Progenitor cell of endocrine pancreas (in vitro differentiated cells): ENCODE data around the gene ABCC3. TPM values are rescaled to one million over a fixed set of nuclear protein-coding genes. Genes with fewer than 3 reads are reported as not detected.
A peak's percentile ranks its signal among the peaks of the same experiment; 100 is the strongest.

Experiments used
- DNase-seq: peaks from one replicate; pipeline ENCODE4 v3.0.0; 2021; ENCODE audit warnings: low spot score; ENCODE audit not compliant: unreplicated experiment
- H3K27ac Mint-ChIP-seq: 2 replicates; pipeline ENCODE4 v1.8.0; 2021; ENCODE audit warnings: mild to moderate bottlenecking, moderate library complexity, mixed read lengths
- H3K27me3 Mint-ChIP-seq: 2 replicates; pipeline ENCODE4 v1.8.0; 2021; ENCODE audit warnings: mixed read lengths
- H3K36me3 Mint-ChIP-seq: 2 replicates; pipeline ENCODE4 v1.8.0; 2022; ENCODE audit warnings: mixed read lengths; ENCODE audit not compliant: insufficient read depth
- H3K4me1 Mint-ChIP-seq: 2 replicates; pipeline ENCODE4 v1.8.0; 2021; ENCODE audit warnings: low read depth, mixed read lengths
- H3K4me3 Mint-ChIP-seq: 2 replicates; pipeline ENCODE4 v1.8.0; 2021; ENCODE audit warnings: low read depth, mild to moderate bottlenecking, moderate library complexity, mixed read lengths
- H3K9me3 Mint-ChIP-seq: 2 replicates; pipeline ENCODE4 v1.8.0; 2021; ENCODE audit warnings: low read depth, mixed read lengths
- CTCF ChIP-seq: fragments of 200-600 bp; sonication (generic); IDR thresholded peaks from one replicate; pipeline ENCODE4 v1.5.0; 2021; ENCODE audit warnings: antibody characterized with exemption, mild to moderate bottlenecking; ENCODE audit not compliant: unreplicated experiment
- total RNA-seq: library from RNA; stranded (reverse); gene quantifications from 2 replicates; pipeline ENCODE4 v1.2.1, GENCODE V29; 2021

Gene ABCC3
- total RNA-seq, 1 donor from 2014 or later, result 1.6 TPM

GRCh38 chr17:50587571-50587970 is 47.1 kb upstream of the ABCC3 start:
- no peak for DNase-seq
- peaks cover 26% of the 10 kb centered on the region for H3K4me1 Mint-ChIP-seq

GRCh38 chr17:50588391-50589049 is 46.2 kb upstream of the ABCC3 start:
- Mint-ChIP-seq H3K9me3 (no peaks in the 10 kb centered on the region), H3K36me3 (no peaks in the 10 kb centered on the region), H3K4me3 (no peak overlapping the region), H3K4me1 (peaks cover 34% of the 10 kb centered on the region), H3K27me3 (peaks cover 20% of the 10 kb centered on the region), H3K27ac (no peak overlapping the region)
- no peak for DNase-seq
- TF ChIP-seq CTCF, result no peak

More at GRCh38 chr17:50587571-50587970, 47.1 kb upstream of the ABCC3 start:
- H3K4me3 Mint-ChIP-seq, result no peak overlapping the region
- no peaks in the 10 kb centered on the region for H3K9me3 Mint-ChIP-seq
- no peaks in the 10 kb centered on the region for H3K36me3 Mint-ChIP-seq
- peaks cover 20% of the 10 kb centered on the region for H3K27me3 Mint-ChIP-seq
- H3K27ac Mint-ChIP-seq, result no peak overlapping the region
- no peak for TF ChIP-seq CTCF

- Mint-ChIP-seq H3K27ac (no peak overlapping the region), H3K27me3 (peaks cover 13% of the 10 kb centered on the region), H3K4me3 (no peak overlapping the region)
These were observed 45.5 kb upstream of the ABCC3 start for GRCh38 chr17:50589095-50589705.

GRCh38 chr17:50590946-50591737 is 43.5 kb upstream of the ABCC3 start:
- H3K27me3 Mint-ChIP-seq, result peaks cover 7% of the 10 kb centered on the region
- DNase-seq, result no peak
- no peaks in the 10 kb centered on the region for H3K36me3 Mint-ChIP-seq
- TF ChIP-seq CTCF, result no peak
- no peak overlapping the region for H3K4me3 Mint-ChIP-seq
- no peaks in the 10 kb centered on the region for H3K9me3 Mint-ChIP-seq
- no peak overlapping the region for H3K27ac Mint-ChIP-seq
- peaks cover 32% of the 10 kb centered on the region for H3K4me1 Mint-ChIP-seq

More at GRCh38 chr17:50589095-50589705, 45.5 kb upstream of the ABCC3 start:
- no peaks in the 10 kb centered on the region for H3K36me3 Mint-ChIP-seq
- no peak for DNase-seq
- H3K9me3 Mint-ChIP-seq, result no peaks in the 10 kb centered on the region
- H3K4me1 Mint-ChIP-seq, result peaks cover 32% of the 10 kb centered on the region
- TF ChIP-seq CTCF, result no peak

DNA sequence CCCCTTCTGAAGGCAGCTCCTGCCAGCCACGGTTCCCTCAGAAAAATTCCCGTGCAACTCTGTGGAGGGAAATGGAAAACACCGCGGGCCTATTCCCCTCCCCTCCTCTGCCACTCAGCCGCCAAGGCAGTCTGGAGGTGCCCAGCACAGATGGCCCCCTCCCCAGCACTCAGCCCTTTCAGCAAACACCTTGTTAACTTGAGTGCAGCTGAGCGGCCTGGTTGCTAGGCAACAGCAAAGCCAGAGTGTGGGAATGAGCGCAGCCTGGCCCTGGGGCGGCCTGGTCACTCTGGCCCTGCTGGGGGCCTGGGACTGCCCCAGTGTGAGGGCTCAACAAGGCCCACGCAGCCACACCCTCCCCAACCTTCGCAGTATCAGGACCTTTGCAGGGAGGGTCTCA is 41.4 kb upstream of the ABCC3 start:
- no peaks in the 10 kb centered on the region for H3K36me3 Mint-ChIP-seq
- TF ChIP-seq CTCF, result no peak
- no peak overlapping the region for H3K4me3 Mint-ChIP-seq
- H3K27me3 Mint-ChIP-seq, result peaks cover 4% of the 10 kb centered on the region
- peak; percentile 54 for DNase-seq
- H3K4me1 Mint-ChIP-seq, result peaks cover 28% of the 10 kb centered on the region
- H3K9me3 Mint-ChIP-seq, result no peaks in the 10 kb centered on the region
- peak overlapping the region; percentile 71 for H3K27ac Mint-ChIP-seq
